GM18507 (cell line): ENCODE measurements around the gene SYF2.
"Not testable (repeated sequence)": the region's sequence is repeated elsewhere in the genome, so short reads cannot be mapped to it uniquely, and the experiment has no call there.

Experiments used
- DNase-seq: peaks from one replicate; pipeline ENCODE4 v3.0.0; 2011; ENCODE audit warnings: low read depth; ENCODE audit not compliant: insufficient read length; ENCODE audit errors: extremely low spot score
- FAIRE-seq: peaks from 2 replicates; lab custom pipeline; 2011; peaks lifted over from hg19 to GRCh38; lab: Jason Lieb, UNC

Gene SYF2

GRCh38 chr1:25247024-25247828 lies 14.9 kb upstream of the SYF2 start, which contains the start of gene RSRP1:
Gene RSRP1, minus strand, starts transcription at chr1:25247454. Its CDS starts 491 bp downstream, at chr1:25246963.
- FAIRE-seq: peak; percentile 97
- peak; percentile 100 for DNase-seq

GRCh38 chr1:25246600-25247023 lies 14.3 kb upstream of the SYF2 start:
- FAIRE-seq: no peak
- no peak for DNase-seq

- DNase-seq (no peak), FAIRE-seq (peak; percentile 18)
These were observed 13.7 kb upstream of the SYF2 start for GRCh38 chr1:25245809-25246599.

- FAIRE-seq: no peak
- DNase-seq: no peak
These were observed 13.1 kb upstream of the SYF2 start for GRCh38 chr1:25245393-25245792.

- FAIRE-seq (no peak), DNase-seq (no peak)
These were observed 11.6 kb upstream of the SYF2 start for GRCh38 chr1:25243907-25244306.

GRCh38 chr1:25239681-25240541 lies 7.6 kb upstream of the SYF2 start:
- FAIRE-seq (peak; percentile 91), DNase-seq (peak; percentile 74)

- no peak for FAIRE-seq
- DNase-seq: no peak
These were observed 5.7 kb upstream of the SYF2 start for GRCh38 chr1:25238046-25238445.

- DNase-seq, FAIRE-seq: not testable (repeated sequence)
These were observed 4.0 kb upstream of the SYF2 start for GRCh38 chr1:25236261-25236660.

- not testable (repeated sequence) for DNase-seq, FAIRE-seq
These were observed 3.1 kb upstream of the SYF2 start for GRCh38 chr1:25235411-25235810.

- DNase-seq (no peak), FAIRE-seq (peak; percentile 93)
These were observed 823 bp upstream of the SYF2 start for GRCh38 chr1:25232866-25233784.

- no peak for DNase-seq
- no peak for FAIRE-seq
These were observed 8.8 kb downstream of the SYF2 start for GRCh38 chr1:25223471-25223870.

GRCh38 chr1:25222606-25223005 lies 9.7 kb downstream of the SYF2 start:
- DNase-seq (no peak), FAIRE-seq (no peak)

GRCh38 chr1:25220666-25221065 lies 11.6 kb downstream of the SYF2 start:
- FAIRE-seq (no peak), DNase-seq (no peak)

- no peak for FAIRE-seq
- no peak for DNase-seq
These were observed 12.5 kb downstream of the SYF2 start for GRCh38 chr1:25219661-25220251.

GRCh38 chr1:25217598-25218232 lies 14.6 kb downstream of the SYF2 start:
- DNase-seq (no peak), FAIRE-seq (no peak)

GRCh38 chr1:25217015-25217414 lies 15.3 kb downstream of the SYF2 start:
- FAIRE-seq (no peak), DNase-seq (no peak)

- peak; percentile 31 for FAIRE-seq
These were observed 16.2 kb downstream of the SYF2 start for GRCh38 chr1:25216123-25216522.

GRCh38 chr1:25212725-25213124 lies 19.6 kb downstream of the SYF2 start:
- FAIRE-seq: no peak
- no peak for DNase-seq

More at GRCh38 chr1:25216123-25216522, 16.2 kb downstream of the SYF2 start:
- no peak for DNase-seq
